Activated CD4-positive, alpha-beta T cell treated with anti-CD3 and anti-CD28 coated beads, Interleukin-2, amount 10 ng/mL, durations not matched to agents 7 days and 5 days (primary cell): ENCODE data around the gene CDKN2C. TPM values are rescaled to one million over a fixed set of nuclear protein-coding genes. Genes with fewer than 3 reads are reported as not detected.
A peak's percentile ranks its signal among the peaks of the same experiment; 100 is the strongest.

ENCODE experiments used
- CTCF ChIA-PET: fragments of 350-600 bp; sonication (Branson Sonifier 250); formaldehyde crosslinking; loops from one replicate; lab custom pipeline; 2021; ENCODE audit warnings: antibody characterized with exemption; lab: Charles Lee
- POLR2A ChIA-PET: fragments of 350-600 bp; sonication (Branson Sonifier 250); formaldehyde crosslinking; loops from one replicate; lab custom pipeline; 2021; ENCODE audit warnings: antibody characterized with exemption; lab: Charles Lee
- DNase-seq: peaks from one replicate; pipeline ENCODE4 v3.0.0-alpha.2; 2020
- H3K27ac Mint-ChIP-seq: one replicate; pipeline ENCODE4 v1.8.0; 2021; ENCODE audit warnings: mild to moderate bottlenecking, moderate library complexity, mixed read lengths
- H3K27me3 Mint-ChIP-seq: one replicate; pipeline ENCODE4 v1.8.0; 2021; ENCODE audit warnings: mixed read lengths
- H3K36me3 Mint-ChIP-seq: one replicate; pipeline ENCODE4 v1.8.0; 2021; ENCODE audit warnings: low read depth, mixed read lengths
- H3K4me1 Mint-ChIP-seq: one replicate; pipeline ENCODE4 v1.8.0; 2021; ENCODE audit warnings: mixed read lengths
- H3K4me3 Mint-ChIP-seq: one replicate; pipeline ENCODE4 v1.8.0; 2021; ENCODE audit warnings: mild to moderate bottlenecking, moderate library complexity, mixed read lengths
- H3K9me3 Mint-ChIP-seq: one replicate; pipeline ENCODE4 v1.8.0; 2021; ENCODE audit warnings: mixed read lengths
- total RNA-seq, 2 experiments: library from RNA; stranded (reverse); gene quantifications; one replicate each; pipeline ENCODE4 v1.2.3, GENCODE V29; 2021

Gene CDKN2C
- total RNA-seq, 2 experiments from 2014 or later: 80.0 to 82.3 TPM

DNA sequence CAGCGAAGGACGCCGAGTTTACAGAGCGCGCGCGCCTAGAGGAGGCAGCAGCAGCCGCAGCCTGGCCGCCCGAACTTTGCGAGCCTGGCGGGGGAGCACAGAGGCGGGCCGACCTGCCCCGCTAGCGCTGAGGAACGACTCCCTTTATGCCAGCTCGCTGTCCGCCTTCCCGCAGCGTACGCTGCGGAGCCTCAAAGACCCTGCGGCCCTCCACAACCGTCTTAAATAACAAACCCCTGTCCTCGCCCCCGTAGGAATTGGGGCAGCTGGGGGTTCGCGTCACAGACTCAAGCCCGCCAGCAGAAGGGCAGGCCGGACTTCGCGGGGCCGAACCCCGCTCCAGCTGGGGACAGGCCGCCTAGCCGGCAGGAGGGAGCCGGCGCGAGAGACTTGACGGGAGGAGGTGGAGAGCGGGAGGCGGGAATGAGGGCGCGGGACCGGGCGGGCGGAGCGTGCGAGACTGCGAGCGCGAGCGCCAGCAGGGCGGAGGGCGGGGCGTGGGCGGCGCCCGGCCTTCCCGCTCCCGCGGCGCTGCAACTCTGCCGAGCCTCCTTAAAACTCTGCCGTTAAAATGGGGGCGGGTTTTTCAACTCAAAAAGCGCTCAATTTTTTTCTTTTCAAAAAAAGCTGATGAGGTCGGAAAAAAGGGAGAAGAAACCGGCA, 1.8 kb upstream of the CDKN2C start:
- peaks cover 7% of the 10 kb centered on the region for H3K27me3 Mint-ChIP-seq
- peak overlapping the region; percentile 100 for H3K27ac Mint-ChIP-seq
- H3K4me3 Mint-ChIP-seq: peak overlapping the region; percentile 97
- peaks cover 26% of the 10 kb centered on the region for H3K36me3 Mint-ChIP-seq
- DNase-seq: peak; percentile 87
- ChIA-PET CTCF (interaction anchor here (1.0 to 1.5 kb wide), 5 partner anchors 8 to 193 kb away, joined by 3 to 8 read pairs (median 5); partner anchors contain the start of gene FAF1), POLR2A (interaction anchor here (0.6 to 2.0 kb wide), 5 partner anchors 8 to 594 kb away, joined by 3 to 7 read pairs (median 3); partner anchors contain the start of gene FAF1)
- peaks cover 22% of the 10 kb centered on the region for H3K4me1 Mint-ChIP-seq
- no peaks in the 10 kb centered on the region for H3K9me3 Mint-ChIP-seq

DNA sequence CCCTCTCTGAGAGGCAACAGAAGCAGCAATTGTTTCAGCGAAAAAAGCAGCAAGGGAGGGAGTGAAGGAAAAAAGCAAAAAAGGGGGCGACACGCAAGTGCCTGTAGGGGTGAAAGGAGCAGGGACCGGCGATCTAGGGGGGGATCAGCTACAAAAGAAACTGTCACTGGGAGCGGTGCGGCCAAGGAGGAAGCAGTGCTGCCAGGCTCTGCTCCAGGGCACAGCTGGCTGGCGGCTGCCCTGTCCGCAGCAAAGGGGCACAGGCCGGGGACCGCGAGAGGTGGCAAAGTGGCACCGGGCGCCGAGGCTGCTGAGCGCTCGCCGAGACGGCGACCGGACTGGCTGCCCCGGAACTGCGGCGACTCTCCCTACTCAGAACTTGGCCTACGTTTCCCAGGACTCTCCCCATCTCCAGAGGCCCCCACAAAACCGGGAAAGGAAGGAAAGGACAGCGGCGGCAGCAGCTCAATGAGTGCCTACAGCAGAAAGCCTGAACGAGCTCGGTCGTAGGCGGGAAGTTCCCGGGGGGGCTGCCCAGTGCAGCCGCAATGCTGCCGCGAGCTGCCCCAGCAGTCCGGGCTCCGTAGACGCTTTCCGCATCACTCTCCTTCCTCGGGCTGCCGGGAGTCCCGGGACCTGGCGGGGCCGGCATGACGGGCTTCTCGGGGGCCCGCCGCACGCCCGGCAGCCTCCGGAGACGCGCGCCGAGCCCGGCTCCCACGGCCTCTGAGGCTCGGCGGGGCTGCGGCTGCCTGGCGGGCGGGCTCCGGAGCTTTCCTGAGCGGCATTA, 1.0 kb upstream of the CDKN2C start:
- Mint-ChIP-seq H3K27me3 (peaks cover 11% of the 10 kb centered on the region), H3K4me3 (peak overlapping the region; percentile 97), H3K36me3 (peaks cover 34% of the 10 kb centered on the region)

DNA sequence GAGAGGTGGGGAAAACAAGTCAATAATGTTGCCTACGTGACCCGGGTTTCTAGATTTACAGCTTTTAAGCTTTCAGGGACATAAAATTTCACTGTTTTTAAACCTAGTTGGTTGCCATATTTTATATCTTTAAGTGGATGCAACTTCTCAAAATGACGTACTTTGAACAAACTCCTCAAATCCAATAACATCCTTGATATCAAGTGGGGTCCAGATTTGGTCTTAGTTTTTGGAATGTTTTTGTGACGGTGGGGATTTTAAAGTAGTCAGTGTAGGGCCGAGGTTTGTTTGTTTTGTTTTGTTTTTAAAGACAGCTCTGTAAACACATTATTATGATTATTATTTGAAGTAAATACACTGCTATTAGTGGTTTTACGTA, 453 bp downstream of the CDKN2C start:
- Mint-ChIP-seq H3K27ac (peak overlapping the region; percentile 97), H3K4me3 (peak overlapping the region; percentile 97), H3K36me3 (peaks cover 46% of the 10 kb centered on the region), H3K9me3 (no peaks in the 10 kb centered on the region), H3K4me1 (peaks cover 29% of the 10 kb centered on the region), H3K27me3 (peaks cover 19% of the 10 kb centered on the region)
- no peak for DNase-seq
- POLR2A ChIA-PET: interaction anchor here (0.6 kb wide), 1 partner anchor 12 kb away, joined by 3 read pairs; no protein-coding TSS in a partner anchor
- CTCF ChIA-PET: interaction anchor here (1.0 to 1.8 kb wide), 2 partner anchors 10 to 25 kb away, joined by 3 to 8 read pairs; no protein-coding TSS in a partner anchor

More for the DNA sequence above, 1.0 kb upstream of the CDKN2C start:
- CTCF ChIA-PET: interaction anchor here (1.0 to 1.5 kb wide), 5 partner anchors 9 to 24 kb away, joined by 3 to 8 read pairs (median 5); partner anchors contain the start of gene FAF1
- peak; percentile 29 for DNase-seq
- Mint-ChIP-seq H3K4me1 (peaks cover 26% of the 10 kb centered on the region), H3K9me3 (no peaks in the 10 kb centered on the region), H3K27ac (peak overlapping the region; percentile 100)
- POLR2A ChIA-PET: interaction anchor here (0.6 to 2.0 kb wide), 5 partner anchors 9 to 594 kb away, joined by 3 to 7 read pairs (median 3); partner anchors contain the start of gene FAF1

DNA sequence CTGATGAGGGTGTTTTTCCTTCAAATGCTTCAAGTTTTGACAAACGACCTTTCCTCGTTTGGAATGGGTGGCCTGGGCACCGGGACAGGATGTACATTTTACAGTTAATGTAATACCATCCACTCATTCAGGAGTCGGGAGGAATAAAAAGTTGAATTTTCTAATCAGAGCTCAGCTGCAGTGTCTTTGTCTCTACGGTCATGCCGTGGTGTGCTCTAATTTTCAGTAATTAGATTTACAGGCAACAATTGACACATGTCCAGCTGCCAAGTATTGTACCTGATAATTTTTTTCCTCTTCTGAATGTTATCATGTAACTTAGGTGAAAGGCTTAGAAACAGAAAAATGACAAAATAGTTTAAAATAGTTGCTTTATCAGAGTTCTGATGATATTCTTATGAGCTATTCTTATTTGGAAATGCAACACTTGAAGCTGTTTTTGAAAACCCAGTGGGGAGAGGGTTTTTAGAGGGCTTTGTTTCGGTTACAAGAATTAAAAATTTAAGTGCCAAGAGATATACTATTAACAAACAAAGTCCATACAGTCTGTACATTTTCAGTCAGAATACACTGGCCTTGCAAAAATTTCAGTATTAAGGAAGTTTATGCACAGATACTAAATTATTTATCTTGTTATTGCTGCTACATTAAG, 1.0 kb downstream of the CDKN2C start:
- Mint-ChIP-seq H3K4me3 (peak overlapping the region; percentile 97), H3K4me1 (peaks cover 30% of the 10 kb centered on the region), H3K9me3 (no peaks in the 10 kb centered on the region), H3K27ac (peak overlapping the region; percentile 97), H3K27me3 (peaks cover 18% of the 10 kb centered on the region), H3K36me3 (peaks cover 47% of the 10 kb centered on the region)
- DNase-seq: no peak
- ChIA-PET CTCF (interaction anchor here (1.8 kb wide), 1 partner anchor 10 kb away, joined by 8 read pairs; no protein-coding TSS in a partner anchor), POLR2A (interaction anchor here (0.6 kb wide), 1 partner anchor 13 kb away, joined by 3 read pairs; no protein-coding TSS in a partner anchor)

DNA sequence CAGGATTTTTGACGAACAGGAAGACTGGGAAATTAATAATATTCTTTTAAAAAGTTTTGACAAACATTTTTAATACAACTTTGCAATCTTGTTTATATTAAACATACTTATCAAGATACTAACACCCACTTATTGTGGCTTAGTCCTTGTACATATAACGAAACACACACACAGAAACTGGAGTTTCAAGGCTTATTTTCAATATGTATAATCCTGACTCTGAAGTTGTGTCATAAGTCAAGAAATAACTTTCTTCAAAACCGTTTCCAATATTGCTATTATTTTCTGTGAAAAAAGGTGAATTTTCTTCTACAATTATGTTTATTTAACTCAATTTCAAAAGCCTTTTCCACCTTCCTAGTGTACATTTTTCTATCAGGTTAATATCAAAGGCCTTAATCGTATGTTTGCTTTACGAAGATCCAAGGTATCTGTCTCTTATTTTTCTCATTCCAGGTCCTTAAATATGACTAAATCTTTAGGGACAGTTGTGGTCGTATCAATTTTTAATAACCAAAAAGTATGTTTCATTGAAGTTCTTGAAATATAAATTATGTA, 1.8 kb downstream of the CDKN2C start:
- DNase-seq: no peak
- Mint-ChIP-seq H3K4me3 (peak overlapping the region; percentile 97), H3K27me3 (peaks cover 24% of the 10 kb centered on the region), H3K9me3 (no peaks in the 10 kb centered on the region), H3K36me3 (peaks cover 55% of the 10 kb centered on the region), H3K27ac (no peak overlapping the region), H3K4me1 (peaks cover 38% of the 10 kb centered on the region)
- CTCF ChIA-PET: no interaction called here
- POLR2A ChIA-PET: no interaction called here

DNA sequence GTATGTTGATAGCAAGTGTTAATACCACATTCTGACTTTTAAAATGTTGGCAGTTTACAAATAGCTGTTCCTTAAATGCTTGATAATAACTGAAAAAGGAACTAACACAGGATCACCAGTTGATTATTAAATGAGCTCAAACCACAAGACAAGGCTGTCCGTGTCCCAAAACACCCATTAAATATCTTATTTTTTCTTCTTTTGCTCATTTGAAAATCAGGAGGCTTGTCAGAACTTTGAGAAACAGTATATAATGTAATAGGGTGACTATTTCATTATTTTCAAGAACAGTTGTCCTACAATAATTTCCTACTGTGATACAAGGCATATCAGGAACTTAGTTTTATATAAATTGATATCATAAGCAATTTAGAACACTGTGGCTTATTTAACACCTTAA, 2.7 kb downstream of the CDKN2C start:
- no peak for DNase-seq
- ChIA-PET POLR2A (no interaction called here), CTCF (interaction anchor here (1.0 to 1.3 kb wide), 3 partner anchors 11 to 21 kb away, joined by 3 read pairs; partner anchors contain the start of gene FAF1)
- Mint-ChIP-seq H3K27ac (no peak overlapping the region), H3K36me3 (peaks cover 56% of the 10 kb centered on the region), H3K9me3 (no peaks in the 10 kb centered on the region), H3K4me1 (peaks cover 36% of the 10 kb centered on the region), H3K27me3 (peaks cover 30% of the 10 kb centered on the region), H3K4me3 (no peak overlapping the region)

DNA sequence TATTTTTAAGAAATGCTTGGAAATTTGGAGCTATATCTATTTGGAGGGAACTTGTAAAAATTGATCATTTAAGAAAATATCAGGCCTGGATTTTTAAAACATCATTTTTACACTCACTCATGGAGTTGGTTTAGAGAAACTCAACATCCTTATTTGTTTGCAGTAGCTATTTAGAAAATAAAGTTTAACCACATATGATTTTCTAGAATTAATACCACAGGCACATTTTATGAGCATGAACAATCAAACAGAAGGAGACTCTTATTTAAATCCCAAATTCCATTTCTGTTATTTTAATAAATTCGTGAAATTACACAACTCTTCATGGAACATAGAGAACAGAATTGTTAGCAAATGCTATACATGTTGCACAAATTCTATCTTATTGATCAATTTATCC, 3.2 kb downstream of the CDKN2C start:
- H3K27ac Mint-ChIP-seq: no peak overlapping the region
- H3K4me3 Mint-ChIP-seq: no peak overlapping the region
- no peak for DNase-seq
- H3K27me3 Mint-ChIP-seq: peaks cover 30% of the 10 kb centered on the region
- no peaks in the 10 kb centered on the region for H3K9me3 Mint-ChIP-seq
- ChIA-PET POLR2A (no interaction called here), CTCF (interaction anchor here (1.0 to 1.3 kb wide), 4 partner anchors 8 to 22 kb away, joined by 3 read pairs; partner anchors contain the start of gene FAF1)
- peaks cover 34% of the 10 kb centered on the region for H3K4me1 Mint-ChIP-seq
- peaks cover 56% of the 10 kb centered on the region for H3K36me3 Mint-ChIP-seq

DNA sequence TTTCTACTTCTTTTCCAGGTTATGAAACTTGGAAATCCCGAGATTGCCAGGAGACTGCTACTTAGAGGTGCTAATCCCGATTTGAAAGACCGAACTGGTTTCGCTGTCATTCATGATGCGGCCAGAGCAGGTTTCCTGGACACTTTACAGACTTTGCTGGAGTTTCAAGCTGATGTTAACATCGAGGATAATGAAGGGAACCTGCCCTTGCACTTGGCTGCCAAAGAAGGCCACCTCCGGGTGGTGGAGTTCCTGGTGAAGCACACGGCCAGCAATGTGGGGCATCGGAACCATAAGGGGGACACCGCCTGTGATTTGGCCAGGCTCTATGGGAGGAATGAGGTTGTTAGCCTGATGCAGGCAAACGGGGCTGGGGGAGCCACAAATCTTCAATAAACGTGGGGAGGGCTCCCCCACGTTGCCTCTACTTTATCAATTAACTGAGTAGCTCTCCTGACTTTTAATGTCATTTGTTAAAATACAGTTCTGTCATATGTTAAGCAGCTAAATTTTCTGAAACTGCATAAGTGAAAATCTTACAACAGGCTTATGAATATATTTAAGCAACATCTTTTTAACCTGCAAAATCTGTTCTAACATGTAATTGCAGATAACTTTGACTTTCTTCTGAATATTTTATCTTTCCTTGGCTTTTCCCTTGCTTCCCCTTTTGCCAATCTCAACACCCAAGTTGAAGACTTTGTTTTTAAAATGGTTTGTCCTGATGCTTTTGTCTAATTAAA, 4.0 kb downstream of the CDKN2C start:
- Mint-ChIP-seq H3K4me3 (no peak overlapping the region), H3K9me3 (no peaks in the 10 kb centered on the region), H3K4me1 (peaks cover 42% of the 10 kb centered on the region), H3K36me3 (peaks cover 60% of the 10 kb centered on the region), H3K27me3 (peaks cover 38% of the 10 kb centered on the region), H3K27ac (no peak overlapping the region)
- DNase-seq: no peak
- ChIA-PET POLR2A (no interaction called here), CTCF (interaction anchor here (1.1 to 1.2 kb wide), 2 partner anchors 9 to 14 kb away, joined by 3 read pairs; partner anchors contain the start of gene FAF1)

DNA sequence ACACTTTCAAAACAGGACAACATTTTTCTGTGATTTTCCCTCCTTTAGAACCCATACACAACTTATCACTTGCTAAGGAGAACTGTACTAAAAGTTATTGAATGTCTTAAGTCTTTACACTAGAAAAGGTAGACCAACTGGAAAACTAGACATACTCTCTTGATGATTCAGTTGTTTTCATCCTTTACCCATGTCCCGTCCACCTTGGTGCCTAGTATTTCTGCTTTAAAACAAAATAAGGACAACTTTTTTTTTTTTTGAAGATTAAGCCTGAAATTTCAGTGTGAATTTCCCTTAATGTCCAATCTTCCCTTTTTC, 4.5 kb downstream of the CDKN2C start:
- Mint-ChIP-seq H3K9me3 (no peaks in the 10 kb centered on the region), H3K4me1 (peaks cover 46% of the 10 kb centered on the region), H3K27ac (no peak overlapping the region), H3K4me3 (no peak overlapping the region), H3K27me3 (peaks cover 43% of the 10 kb centered on the region), H3K36me3 (peaks cover 61% of the 10 kb centered on the region)
- DNase-seq: no peak
- CTCF ChIA-PET: interaction anchor here (1.1 kb wide), 1 partner anchor 9 kb away, joined by 3 read pairs; no protein-coding TSS in a partner anchor
- POLR2A ChIA-PET: no interaction called here

DNA sequence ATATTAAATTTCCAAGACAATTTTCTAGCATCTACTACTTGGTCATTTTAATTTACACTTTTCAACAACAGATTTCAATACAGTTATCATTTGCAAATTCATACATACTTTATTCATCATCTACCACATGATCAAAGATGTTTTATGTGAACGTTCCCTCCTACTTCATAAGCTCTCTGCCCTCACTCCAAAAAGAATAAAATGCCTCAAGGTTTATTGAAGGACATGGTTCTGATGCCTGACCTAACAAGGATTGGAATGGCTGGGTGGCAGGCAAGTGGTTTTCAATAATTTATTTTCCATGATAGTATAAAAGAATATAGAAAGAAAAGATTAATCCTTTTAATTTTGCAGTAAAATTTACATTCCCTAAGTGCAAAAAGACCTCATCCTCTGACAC, 5.4 kb downstream of the CDKN2C start:
- Mint-ChIP-seq H3K27ac (no peak overlapping the region), H3K36me3 (peaks cover 55% of the 10 kb centered on the region), H3K9me3 (no peaks in the 10 kb centered on the region), H3K4me1 (peaks cover 46% of the 10 kb centered on the region), H3K27me3 (peaks cover 50% of the 10 kb centered on the region), H3K4me3 (no peak overlapping the region)
- DNase-seq: no peak
- ChIA-PET CTCF (interaction anchor here (2.3 kb wide), 1 partner anchor 12 kb away, joined by 5 read pairs; no protein-coding TSS in a partner anchor), POLR2A (no interaction called here)

DNA sequence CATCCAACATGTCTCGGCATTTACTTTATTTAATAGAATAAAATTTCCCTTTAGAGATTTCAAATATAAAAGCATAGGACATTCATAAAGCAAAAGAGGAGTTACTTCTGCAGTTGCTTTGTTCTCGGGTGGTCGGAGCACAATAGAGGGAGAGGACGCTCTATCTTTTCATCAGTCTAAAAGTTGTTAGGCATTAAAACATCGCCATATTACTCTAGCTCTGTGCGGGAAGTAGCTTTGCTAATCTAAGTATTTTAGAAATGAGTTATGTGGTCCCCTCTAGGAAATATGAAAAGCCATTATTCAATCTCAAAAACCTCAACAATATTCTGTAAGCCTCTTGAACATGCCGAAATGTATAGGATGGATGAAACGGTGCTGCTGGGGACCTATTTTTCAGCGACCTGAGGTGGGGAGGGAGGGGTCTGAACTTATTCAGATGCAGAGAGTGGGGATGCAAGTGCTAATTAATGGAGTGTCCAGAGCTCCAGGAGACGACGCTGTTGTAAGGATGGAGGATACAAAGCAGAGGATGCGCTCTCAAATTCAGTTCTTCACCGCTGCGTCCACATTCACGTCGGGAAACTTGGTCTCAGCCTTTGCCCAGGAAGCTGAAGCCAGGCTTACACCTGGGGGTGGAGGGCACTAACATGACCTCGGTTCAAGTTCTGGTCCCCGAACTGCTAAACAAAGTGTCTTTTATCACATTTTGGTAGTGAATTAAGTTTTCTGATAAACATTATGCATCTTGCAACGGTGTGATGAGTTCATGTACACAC, 6.3 kb downstream of the CDKN2C start:
- peaks cover 47% of the 10 kb centered on the region for H3K36me3 Mint-ChIP-seq
- ChIA-PET CTCF (interaction anchor here (2.3 kb wide), 1 partner anchor 13 kb away, joined by 5 read pairs; no protein-coding TSS in a partner anchor), POLR2A (interaction anchor here (2.1 kb wide), 1 partner anchor 7 kb away, joined by 7 read pairs; the partner anchor contains the start of gene CDKN2C)
- peak overlapping the region; percentile 81 for H3K4me3 Mint-ChIP-seq
- no peak for DNase-seq
- peak overlapping the region; percentile 88 for H3K27ac Mint-ChIP-seq
- H3K4me1 Mint-ChIP-seq: peaks cover 39% of the 10 kb centered on the region
- H3K9me3 Mint-ChIP-seq: no peaks in the 10 kb centered on the region
- peaks cover 52% of the 10 kb centered on the region for H3K27me3 Mint-ChIP-seq
